Epithelial cell of prostate (primary cell): Measurements from ENCODE around the gene HAUS8.
"Not testable (repeated sequence)": the region's sequence is repeated elsewhere in the genome, so short reads cannot be mapped to it uniquely, and the experiment has no call there.

Experiments used
- DNase-seq: peaks from one replicate; pipeline ENCODE4 v3.0.0-alpha.2; 2011; ENCODE audit warnings: low read depth, low spot score
- H3K27ac ChIP-seq: fragments of 450-650 bp; 2 replicates; pipeline ENCODE4 v1.5.1; 2017; ENCODE audit warnings: mild to moderate bottlenecking

HAUS8 gene

GRCh38 chr19:17043744-17044143 is 31.5 kb downstream of the HAUS8 start:
- no peak for DNase-seq
- no peak overlapping the region for H3K27ac ChIP-seq

DNA sequence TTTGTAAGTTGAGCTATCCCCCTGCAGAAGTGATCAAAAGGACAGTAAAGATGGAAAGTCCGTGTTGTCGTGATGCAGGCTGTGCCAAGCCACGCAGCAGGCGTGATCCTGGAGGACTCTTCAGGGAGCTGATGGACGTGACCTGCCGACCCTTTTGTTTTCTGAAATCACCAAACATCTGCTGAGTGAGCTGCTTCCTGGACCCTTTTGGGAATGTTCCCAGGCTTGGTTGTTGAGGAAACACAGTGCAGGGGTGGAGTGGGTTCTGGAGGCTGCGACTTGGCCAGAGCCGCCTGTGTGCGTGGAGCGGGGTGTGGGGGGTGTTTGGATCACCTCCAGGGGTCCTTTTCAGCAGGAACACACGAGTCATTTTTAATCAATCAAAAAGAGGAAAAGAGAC is 33.3 kb downstream of the HAUS8 start:
- no peak overlapping the region for H3K27ac ChIP-seq
- DNase-seq, result no peak

DNA sequence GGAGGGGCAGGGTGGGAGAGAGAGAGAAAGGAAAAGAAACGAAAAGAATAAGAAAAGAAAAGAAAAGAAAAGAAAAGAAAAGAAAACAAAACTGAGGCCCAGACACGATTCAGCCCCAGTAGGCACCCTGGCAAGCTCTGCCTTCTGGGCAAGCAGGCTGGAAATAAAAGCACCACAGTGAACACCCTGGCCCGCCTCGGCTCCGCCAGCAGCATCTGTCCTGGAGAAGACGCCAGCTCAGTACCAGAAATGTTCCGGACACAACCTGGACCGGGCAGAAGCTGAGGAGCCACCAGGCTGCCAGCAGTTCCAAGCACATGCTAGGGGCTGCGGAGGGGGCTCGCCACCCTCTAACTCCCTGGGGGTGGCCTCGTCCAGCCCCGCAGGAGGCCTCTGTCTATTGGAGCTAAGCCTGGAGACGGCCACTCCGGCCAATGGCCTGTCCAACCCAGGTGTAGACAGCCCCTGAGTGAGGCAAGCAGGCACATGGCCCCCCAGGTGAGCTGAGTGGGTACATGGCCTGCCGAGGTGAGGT is 37.2 kb downstream of the HAUS8 start:
- H3K27ac ChIP-seq, result no peak overlapping the region

GRCh38 chr19:17037184-17037583 is 38.1 kb downstream of the HAUS8 start:
- DNase-seq, result no peak
- H3K27ac ChIP-seq, result no peak overlapping the region

More for the DNA sequence above, 37.2 kb downstream of the HAUS8 start:
- DNase-seq, result no peak

DNA sequence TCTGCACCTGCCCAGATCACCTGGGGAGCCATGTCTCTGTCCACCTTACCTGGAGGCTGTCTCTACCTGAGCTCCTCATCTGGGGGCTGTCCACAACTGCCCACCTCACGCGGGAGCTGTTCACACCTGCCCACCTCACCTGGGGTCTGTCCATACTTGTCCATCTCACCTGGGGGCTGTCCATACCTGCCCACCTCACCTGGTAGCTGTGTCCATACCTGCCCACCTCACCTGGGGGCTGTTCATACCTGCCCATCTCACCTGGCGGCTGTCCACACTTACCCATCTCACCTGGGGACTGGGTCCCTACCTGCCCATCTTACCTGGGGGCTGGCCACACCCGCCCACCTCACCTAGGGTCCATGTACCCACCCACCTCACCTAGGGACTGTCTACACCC is 38.6 kb downstream of the HAUS8 start:
- no peak for DNase-seq
- no peak overlapping the region for H3K27ac ChIP-seq

DNA sequence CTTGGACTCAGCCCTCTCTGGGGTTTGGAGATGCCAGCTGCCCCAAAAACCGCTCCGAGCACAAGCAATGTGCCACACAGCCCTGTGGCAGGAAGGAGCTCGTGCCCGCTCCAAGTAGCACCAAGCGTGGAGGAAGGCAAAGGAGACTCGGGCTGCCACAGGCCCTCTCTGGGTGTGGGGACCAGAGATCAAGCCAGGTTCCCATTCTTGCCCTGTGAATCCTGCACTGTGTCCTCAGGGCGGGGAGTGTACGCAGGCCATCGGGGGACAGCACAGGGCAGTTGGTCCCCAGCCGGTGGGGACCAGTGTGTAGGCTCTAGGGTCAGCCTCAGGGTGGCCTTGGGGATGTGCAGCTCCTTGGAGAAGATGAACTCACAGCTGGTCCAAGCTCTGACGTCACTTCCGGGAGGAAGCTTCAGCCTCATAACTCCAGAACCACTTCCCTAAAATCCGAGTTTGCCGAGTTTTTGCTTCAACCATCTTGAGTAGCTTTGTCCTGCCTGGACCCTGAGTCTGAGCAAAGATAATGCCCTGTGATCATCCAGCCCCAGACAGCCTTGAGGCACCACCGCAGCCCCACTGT is 39.3 kb downstream of the HAUS8 start:
- DNase-seq, result no peak
- no peak overlapping the region for H3K27ac ChIP-seq

DNA sequence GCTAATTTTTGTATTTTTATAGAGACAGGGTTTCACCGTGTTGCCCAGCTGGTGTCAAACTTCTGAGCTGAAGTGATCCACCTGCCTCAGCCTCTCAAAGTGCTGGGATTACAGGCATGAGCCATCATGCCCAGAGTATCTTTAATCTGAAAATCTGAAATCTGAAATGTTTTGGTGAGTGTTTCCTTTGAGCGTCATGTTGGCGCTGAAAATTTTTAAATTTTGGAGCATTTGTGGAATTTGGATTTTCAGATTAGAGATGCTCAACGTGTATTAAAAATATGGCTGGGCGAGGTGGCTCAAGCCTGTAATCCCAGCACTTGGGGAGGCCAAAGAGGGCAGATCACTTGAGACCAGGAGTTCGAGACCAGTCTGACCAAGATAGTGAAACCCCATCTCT is 43.5 kb downstream of the HAUS8 start:
- H3K27ac ChIP-seq, result no peak overlapping the region
- DNase-seq, result no peak

- no peak overlapping the region for H3K27ac ChIP-seq
- no peak for DNase-seq
Observed at GRCh38 chr19:17027535-17027975, 47.7 kb downstream of the HAUS8 start.

DNA sequence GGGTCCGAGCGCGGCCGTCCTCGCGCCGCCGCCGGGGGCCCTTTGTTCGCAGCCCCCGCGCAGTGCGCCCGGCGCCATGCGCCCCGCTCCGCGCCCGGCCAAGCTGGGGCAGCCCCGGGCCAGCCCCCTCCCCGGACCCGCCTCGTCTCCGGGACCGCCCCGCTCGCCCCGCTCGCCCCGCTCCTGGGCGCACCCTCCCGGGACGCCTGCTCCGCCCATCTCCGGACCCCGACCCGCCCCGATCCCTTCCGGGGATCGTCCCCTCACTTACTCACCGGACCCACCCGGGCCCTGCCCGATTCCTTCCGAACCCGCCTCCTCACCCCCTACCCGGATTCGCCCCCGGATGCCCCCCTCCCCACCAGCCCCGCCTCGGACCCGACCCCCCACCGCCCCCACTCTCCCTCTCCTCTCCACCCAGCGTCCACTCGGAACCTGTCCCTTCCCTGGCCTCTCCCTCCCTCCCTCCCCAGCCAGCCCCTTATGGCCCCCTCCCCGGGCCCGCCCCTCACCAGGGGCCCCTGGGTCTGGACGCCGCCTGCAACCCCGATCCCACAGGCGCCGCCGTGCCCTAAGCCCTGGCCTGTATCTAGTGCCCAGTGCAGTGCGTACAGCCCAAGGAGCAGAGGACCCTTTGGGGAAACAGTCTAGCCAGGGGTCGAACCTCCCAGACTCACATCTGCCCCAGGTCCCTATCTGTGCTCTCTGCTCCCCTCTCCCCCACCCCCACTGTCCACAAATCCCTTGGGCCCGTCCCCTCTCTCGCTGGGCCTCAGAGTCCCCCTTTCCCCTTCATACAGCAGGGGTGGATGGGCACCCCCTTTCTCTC is 48.3 kb downstream of the HAUS8 start, which contains the start of gene CPAMD8:
Gene CPAMD8 (minus strand): TSS at position 105 of the 829 bp plus-strand sequence. CDS start 168 bp downstream, outside the sequence.
- no peak for DNase-seq

GRCh38 chr19:17025991-17026658 is 49.1 kb downstream of the HAUS8 start:
- no peak overlapping the region for H3K27ac ChIP-seq
- DNase-seq, result no peak

More for the DNA sequence above, 48.3 kb downstream of the HAUS8 start, which contains the start of gene CPAMD8:
- no peak within 1 kb of the TSS for H3K27ac ChIP-seq

- H3K27ac ChIP-seq, result no peak overlapping the region
- DNase-seq, result no peak
Observed at GRCh38 chr19:17025361-17025760, 49.9 kb downstream of the HAUS8 start.

- H3K27ac ChIP-seq, DNase-seq: not testable (repeated sequence)
Observed at GRCh38 chr19:17024941-17025340, 50.3 kb downstream of the HAUS8 start.

- H3K27ac ChIP-seq, result no peak overlapping the region
- no peak for DNase-seq
Observed at GRCh38 chr19:17023805-17024204, 51.4 kb downstream of the HAUS8 start.

- no peak for DNase-seq
- no peak overlapping the region for H3K27ac ChIP-seq
Observed at GRCh38 chr19:17022738-17023137, 52.5 kb downstream of the HAUS8 start.

GRCh38 chr19:17021793-17022590 is 53.3 kb downstream of the HAUS8 start:
- DNase-seq, result peak; percentile 67
- H3K27ac ChIP-seq, result no peak overlapping the region

GRCh38 chr19:17021328-17021727 is 53.9 kb downstream of the HAUS8 start:
- no peak overlapping the region for H3K27ac ChIP-seq
- DNase-seq, result no peak

DNA sequence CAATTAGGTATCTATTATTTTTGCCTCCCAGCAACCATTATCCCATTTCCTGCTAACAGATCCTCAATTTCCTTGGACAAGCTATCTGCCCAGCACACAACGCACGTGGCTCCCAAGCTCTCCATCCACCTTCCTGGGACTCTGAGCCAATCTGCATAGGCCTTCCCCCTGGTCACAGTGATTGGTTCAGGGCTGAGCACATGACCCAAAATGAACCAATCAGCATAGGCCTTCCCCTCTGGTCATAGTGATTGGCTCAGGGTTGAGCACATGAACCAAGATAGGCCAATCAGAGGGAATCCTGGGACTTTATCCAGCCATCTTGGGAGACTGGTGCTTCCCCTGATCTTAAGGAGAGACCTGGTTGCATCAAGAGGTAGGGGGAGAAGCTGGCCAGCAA is 54.4 kb downstream of the HAUS8 start:
- H3K27ac ChIP-seq, result no peak overlapping the region
- no peak for DNase-seq

- H3K27ac ChIP-seq, result no peak overlapping the region
- DNase-seq, result no peak
Observed at GRCh38 chr19:17020385-17020784, 54.9 kb downstream of the HAUS8 start.

DNA sequence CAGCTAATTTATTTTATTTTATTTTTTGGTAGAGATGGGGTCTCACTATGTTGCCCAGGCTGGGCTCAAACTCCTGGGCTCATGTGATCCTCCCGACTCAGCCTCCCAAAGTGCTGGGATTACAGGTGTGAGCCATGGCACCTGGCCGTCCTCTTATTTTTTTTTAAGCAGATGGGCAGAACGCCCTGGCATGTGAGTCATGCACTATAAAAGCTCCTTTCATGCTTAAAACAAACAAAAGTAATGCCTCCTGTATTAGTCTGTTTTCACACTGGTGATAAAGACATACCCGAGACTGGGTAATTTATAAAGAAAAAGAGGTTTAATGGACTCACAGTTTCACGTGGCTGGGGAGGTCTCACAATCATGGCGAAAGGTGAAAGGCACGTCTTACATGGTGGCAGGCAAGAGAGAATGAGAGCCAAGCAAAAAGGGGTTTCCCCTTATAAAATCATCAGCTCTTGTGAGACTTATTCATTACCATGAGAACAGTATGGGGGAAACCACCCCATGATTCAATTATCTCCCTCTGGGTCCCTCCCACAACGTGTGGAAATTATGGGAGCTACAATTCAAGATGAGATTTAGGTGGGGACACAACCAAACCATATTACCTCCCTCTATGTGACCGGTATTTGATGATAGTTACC is 60.9 kb downstream of the HAUS8 start:
- peak; percentile 56 for DNase-seq
- peak overlapping the region; percentile 26 for H3K27ac ChIP-seq
